COLO668 (cell line): ENCODE data around the gene FAM111B.
A peak's percentile ranks its signal among the peaks of the same experiment; 100 is the strongest.
"Not testable (repeated sequence)": the region's sequence is repeated elsewhere in the genome, so short reads cannot be mapped to it uniquely, and the experiment has no call there.

Experiments used
- DNase-seq: peaks from one replicate; lab custom pipeline; 2025; ENCODE audit not compliant: unreplicated experiment; lab: John Stamatoyannopoulos, UW

Gene FAM111B

GRCh38 chr11:59102259-59102765 lies 4.7 kb upstream of the FAM111B start:
- DNase-seq = no peak

GRCh38 chr11:59107721-59108120 lies 684 bp downstream of the FAM111B start:
- DNase-seq = peak; percentile 41

GRCh38 chr11:59112494-59112893 lies 5.5 kb downstream of the FAM111B start:
- DNase-seq = no peak

- no peak for DNase-seq
These were observed 7.3 kb downstream of the FAM111B start for GRCh38 chr11:59114344-59114743.

- no peak for DNase-seq
These were observed 8.5 kb downstream of the FAM111B start for GRCh38 chr11:59115553-59115952.

GRCh38 chr11:59117774-59118173 lies 10.7 kb downstream of the FAM111B start:
- no peak for DNase-seq

- DNase-seq = no peak
These were observed 12.8 kb downstream of the FAM111B start for GRCh38 chr11:59119826-59120225.

GRCh38 chr11:59135648-59136461 lies 28.8 kb downstream of the FAM111B start:
- peak; percentile 72 for DNase-seq

GRCh38 chr11:59136551-59136950 lies 29.5 kb downstream of the FAM111B start:
- not testable (repeated sequence) for DNase-seq

- DNase-seq = no peak
These were observed 30.2 kb downstream of the FAM111B start for GRCh38 chr11:59137190-59137589.

- DNase-seq = no peak
These were observed 31.6 kb downstream of the FAM111B start for GRCh38 chr11:59138643-59139042.

- DNase-seq = no peak
These were observed 34.2 kb downstream of the FAM111B start for GRCh38 chr11:59141191-59141590.

GRCh38 chr11:59141673-59142460 lies 34.8 kb downstream of the FAM111B start:
- DNase-seq = no peak

GRCh38 chr11:59142530-59143507 lies 35.8 kb downstream of the FAM111B start, which contains the start of gene FAM111A:
FAM111A (plus strand) TSS chr11:59142856; CDS start chr11:59148873, 6,017 bp downstream.
- DNase-seq = peak; percentile 90

- no peak for DNase-seq
These were observed 37.1 kb downstream of the FAM111B start for GRCh38 chr11:59144096-59144495.

GRCh38 chr11:59144579-59145345 lies 37.7 kb downstream of the FAM111B start:
- DNase-seq = peak; percentile 89

- no peak for DNase-seq
These were observed 38.5 kb downstream of the FAM111B start for GRCh38 chr11:59145534-59145933.

GRCh38 chr11:59151761-59152160 lies 44.7 kb downstream of the FAM111B start:
- no peak for DNase-seq

- no peak for DNase-seq
These were observed 45.4 kb downstream of the FAM111B start for GRCh38 chr11:59152312-59152951.
